ENCODE measurements around the gene RTN4RL1.

The RTN4RL1 gene

GRCh38 chr17:1972487-1973160, 52.5 kb downstream of the RTN4RL1 start:
- no peak for DNase-seq

- no peak for DNase-seq
These were observed 54.2 kb downstream of the RTN4RL1 start for GRCh38 chr17:1970843-1971384.

GRCh38 chr17:1969712-1970111, 55.4 kb downstream of the RTN4RL1 start:
- DNase-seq: no peak

- DNase-seq: no peak
These were observed 57.9 kb downstream of the RTN4RL1 start for GRCh38 chr17:1967213-1967612.

GRCh38 chr17:1966274-1967086, 58.7 kb downstream of the RTN4RL1 start:
- no peak for DNase-seq

GRCh38 chr17:1965556-1966273, 59.4 kb downstream of the RTN4RL1 start:
- DNase-seq: no peak

- DNase-seq: no peak
These were observed 61.9 kb downstream of the RTN4RL1 start for GRCh38 chr17:1963250-1963649.

GRCh38 chr17:1961189-1961588, 63.9 kb downstream of the RTN4RL1 start:
- DNase-seq: no peak

- no peak for DNase-seq
These were observed 64.6 kb downstream of the RTN4RL1 start for GRCh38 chr17:1960545-1960912.

- DNase-seq: no peak
These were observed 65.1 kb downstream of the RTN4RL1 start for GRCh38 chr17:1959871-1960544.

GRCh38 chr17:1958134-1958881, 66.8 kb downstream of the RTN4RL1 start:
- no peak for DNase-seq

GRCh38 chr17:1957037-1957436, 68.1 kb downstream of the RTN4RL1 start:
- DNase-seq: no peak

GRCh38 chr17:1956134-1956533, 69.0 kb downstream of the RTN4RL1 start:
- no peak for DNase-seq

- no peak for DNase-seq
These were observed 71.3 kb downstream of the RTN4RL1 start for GRCh38 chr17:1953831-1954230.

- DNase-seq: no peak
These were observed 73.2 kb downstream of the RTN4RL1 start for GRCh38 chr17:1951920-1952319.

GRCh38 chr17:1949754-1950153, 75.4 kb downstream of the RTN4RL1 start:
- DNase-seq: no peak

- DNase-seq: no peak
These were observed 76.7 kb downstream of the RTN4RL1 start for GRCh38 chr17:1948517-1948825.

- DNase-seq: no peak
These were observed 77.2 kb downstream of the RTN4RL1 start for GRCh38 chr17:1947743-1948516.

- no peak for DNase-seq
These were observed 77.8 kb downstream of the RTN4RL1 start for GRCh38 chr17:1947229-1947742.

- DNase-seq: no peak
These were observed 78.9 kb downstream of the RTN4RL1 start for GRCh38 chr17:1946021-1946932.
